HepG2 (cell line): ENCODE measurements around the gene TBX6. TPM values are rescaled to one million over a fixed set of nuclear protein-coding genes. Genes with fewer than 3 reads are reported as not detected.

Experiments
- ARNTL ChIP-seq: sonication (generic); formaldehyde crosslinking; IDR thresholded peaks from 2 replicates; pipeline ENCODE4 v1.4.0; 2020; ENCODE audit warnings: mild to moderate bottlenecking, missing genetic modification reagents
- HOXA5 ChIP-seq: sonication (generic); formaldehyde crosslinking; IDR thresholded peaks from 2 replicates; pipeline ENCODE4 v1.4.0; 2020; ENCODE audit warnings: missing genetic modification reagents
- ISL2 ChIP-seq: sonication (generic); formaldehyde crosslinking; IDR thresholded peaks from 2 replicates; pipeline ENCODE4 v1.5.0; 2020; ENCODE audit warnings: missing genetic modification reagents
- SNAI1 ChIP-seq: sonication (generic); formaldehyde crosslinking; IDR thresholded peaks from 2 replicates; pipeline ENCODE4 v1.5.0; 2020; ENCODE audit warnings: mild to moderate bottlenecking, missing genetic modification reagents, borderline replicate concordance
- TARDBP ChIP-seq: sonication (generic); formaldehyde crosslinking; IDR thresholded peaks from 2 replicates; pipeline ENCODE4 v1.8.0; 2022; ENCODE audit warnings: mild to moderate bottlenecking, missing genetic modification reagents
- ZKSCAN1 ChIP-seq: fragments of 150-350 bp; IDR thresholded peaks from 2 replicates; pipeline ENCODE4 v1.6.1; 2014; ENCODE audit warnings: low read length
- ZNF225 ChIP-seq: sonication (generic); formaldehyde crosslinking; IDR thresholded peaks from 2 replicates; pipeline ENCODE4 v1.4.0; 2020; ENCODE audit warnings: mild to moderate bottlenecking, missing genetic modification reagents
- ZNF235 ChIP-seq: sonication (generic); formaldehyde crosslinking; IDR thresholded peaks from 2 replicates; pipeline ENCODE4 v1.8.1; 2023; ENCODE audit warnings: mild to moderate bottlenecking, missing genetic modification reagents, borderline replicate concordance
- ZNF3 ChIP-seq: IDR thresholded peaks from 2 replicates; pipeline ENCODE4 v1.7.0; 2017; ENCODE audit warnings: inconsistent platforms
- polyA plus RNA-seq, 8 experiments: library from polyadenylated mRNA; depleted of rRNA in 3 of 8; stranded (reverse) in 7 of 8; unstranded in 1 of 8; fragments of >200 nt; fragmentation: Illumina TruSeq in 4 of 8; extraction: Trizol in 4 of 8; gene quantifications; 2 replicates each; pipeline versions ENCODE4 v1.2.1 to v1.2.3, GENCODE V29; 2011 to 2016; ENCODE audit warnings: low read depth in 4 of 8, missing spikeins in 1 of 8, mixed read lengths in 1 of 8; ENCODE audit not compliant: insufficient read depth in 1 of 8
- total RNA-seq, 5 experiments: library from RNA; depleted of rRNA; stranded (reverse); fragments of >200 nt; fragmentation: Illumina TruSeq; extraction: Trizol; gene quantifications; 2 replicates each; pipeline ENCODE4 v1.2.3, GENCODE V29; 2016; ENCODE audit warnings: low read depth in 1 of 5
- TF ChIP-seq, protein P1 (sequence below): sonication (generic); formaldehyde crosslinking; IDR thresholded peaks from 2 replicates; pipeline ENCODE4 v1.4.0; 2020; ENCODE audit warnings: mild to moderate bottlenecking, missing genetic modification reagents
- TF ChIP-seq, protein P2 (sequence below): IDR thresholded peaks from 2 replicates; pipeline ENCODE4 v1.6.1; 2016; ENCODE audit warnings: missing genetic modification reagents, missing compliant biosample characterization
- TF ChIP-seq, protein P3 (sequence below): sonication (generic); formaldehyde crosslinking; IDR thresholded peaks from 2 replicates; pipeline ENCODE4 v1.5.0; 2020; ENCODE audit warnings: mild to moderate bottlenecking, missing genetic modification reagents, borderline replicate concordance
- TF ChIP-seq, protein P4 (sequence below): sonication (generic); formaldehyde crosslinking; IDR thresholded peaks from 2 replicates; pipeline ENCODE4 v1.8.0; 2022; ENCODE audit warnings: mild to moderate bottlenecking, missing genetic modification reagents, moderate library complexity

Gene TBX6
- total and polyA plus RNA-seq, 2 of the 13 experiments (the other 11 are each of a cell fraction or from before 2014, with no cell fraction given), result 0.24 to 0.42 TPM

DNA sequence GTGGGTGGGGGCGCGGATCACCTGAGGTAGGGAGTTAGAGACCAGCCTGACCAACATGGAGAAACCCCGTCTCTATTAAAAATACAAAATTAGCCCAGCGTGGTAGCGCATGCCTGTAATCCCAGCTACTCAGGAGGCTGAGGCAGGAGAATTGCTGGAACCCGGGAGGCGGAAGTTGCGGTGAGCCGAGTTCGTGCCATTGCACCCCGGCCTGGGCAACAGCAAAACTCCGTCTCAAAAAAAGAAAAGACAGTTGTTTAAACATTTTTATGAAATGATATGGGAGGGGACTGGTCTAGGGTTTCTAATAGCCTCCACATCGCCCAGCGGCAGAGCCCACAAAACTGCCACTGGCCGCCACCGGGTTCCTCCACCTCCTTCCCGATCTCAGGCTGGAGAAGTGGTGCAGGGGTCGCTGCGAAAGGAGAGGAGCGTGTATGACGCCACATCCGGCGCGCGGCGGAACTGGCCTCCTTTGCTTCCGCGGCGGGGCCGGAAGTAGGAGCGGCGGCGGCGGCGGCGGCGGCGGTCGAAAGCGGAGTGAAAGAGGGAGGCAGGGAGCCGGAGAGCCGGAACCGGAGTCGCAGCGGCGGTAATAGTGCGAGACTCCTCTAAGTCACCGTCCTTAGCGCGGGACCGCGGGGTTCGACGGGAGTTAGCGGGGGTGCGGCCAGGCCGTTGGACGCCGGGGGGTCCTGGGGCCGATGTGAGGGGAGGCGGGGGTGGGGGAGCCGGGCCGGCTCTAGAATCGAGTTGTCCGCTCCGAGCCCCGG is 16.0 kb downstream of the TBX6 start, which contains the start of gene PPP4C (continued):
- TF ChIP-seq ISL2 (CRISPR knock-in tag), result no peak
- TF ChIP-seq ZNF235 (CRISPR knock-in tag), result no peak
- TF ChIP-seq TARDBP (CRISPR knock-in tag), result peak; percentile 81
- TF ChIP-seq, protein P1, sequence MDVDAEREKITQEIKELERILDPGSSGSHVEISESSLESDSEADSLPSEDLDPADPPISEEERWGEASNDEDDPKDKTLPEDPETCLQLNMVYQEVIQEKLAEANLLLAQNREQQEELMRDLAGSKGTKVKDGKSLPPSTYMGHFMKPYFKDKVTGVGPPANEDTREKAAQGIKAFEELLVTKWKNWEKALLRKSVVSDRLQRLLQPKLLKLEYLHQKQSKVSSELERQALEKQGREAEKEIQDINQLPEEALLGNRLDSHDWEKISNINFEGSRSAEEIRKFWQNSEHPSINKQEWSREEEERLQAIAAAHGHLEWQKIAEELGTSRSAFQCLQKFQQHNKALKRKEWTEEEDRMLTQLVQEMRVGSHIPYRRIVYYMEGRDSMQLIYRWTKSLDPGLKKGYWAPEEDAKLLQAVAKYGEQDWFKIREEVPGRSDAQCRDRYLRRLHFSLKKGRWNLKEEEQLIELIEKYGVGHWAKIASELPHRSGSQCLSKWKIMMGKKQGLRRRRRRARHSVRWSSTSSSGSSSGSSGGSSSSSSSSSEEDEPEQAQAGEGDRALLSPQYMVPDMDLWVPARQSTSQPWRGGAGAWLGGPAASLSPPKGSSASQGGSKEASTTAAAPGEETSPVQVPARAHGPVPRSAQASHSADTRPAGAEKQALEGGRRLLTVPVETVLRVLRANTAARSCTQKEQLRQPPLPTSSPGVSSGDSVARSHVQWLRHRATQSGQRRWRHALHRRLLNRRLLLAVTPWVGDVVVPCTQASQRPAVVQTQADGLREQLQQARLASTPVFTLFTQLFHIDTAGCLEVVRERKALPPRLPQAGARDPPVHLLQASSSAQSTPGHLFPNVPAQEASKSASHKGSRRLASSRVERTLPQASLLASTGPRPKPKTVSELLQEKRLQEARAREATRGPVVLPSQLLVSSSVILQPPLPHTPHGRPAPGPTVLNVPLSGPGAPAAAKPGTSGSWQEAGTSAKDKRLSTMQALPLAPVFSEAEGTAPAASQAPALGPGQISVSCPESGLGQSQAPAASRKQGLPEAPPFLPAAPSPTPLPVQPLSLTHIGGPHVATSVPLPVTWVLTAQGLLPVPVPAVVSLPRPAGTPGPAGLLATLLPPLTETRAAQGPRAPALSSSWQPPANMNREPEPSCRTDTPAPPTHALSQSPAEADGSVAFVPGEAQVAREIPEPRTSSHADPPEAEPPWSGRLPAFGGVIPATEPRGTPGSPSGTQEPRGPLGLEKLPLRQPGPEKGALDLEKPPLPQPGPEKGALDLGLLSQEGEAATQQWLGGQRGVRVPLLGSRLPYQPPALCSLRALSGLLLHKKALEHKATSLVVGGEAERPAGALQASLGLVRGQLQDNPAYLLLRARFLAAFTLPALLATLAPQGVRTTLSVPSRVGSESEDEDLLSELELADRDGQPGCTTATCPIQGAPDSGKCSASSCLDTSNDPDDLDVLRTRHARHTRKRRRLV (CRISPR knock-in tag), result no peak
- TF ChIP-seq, protein P2, sequence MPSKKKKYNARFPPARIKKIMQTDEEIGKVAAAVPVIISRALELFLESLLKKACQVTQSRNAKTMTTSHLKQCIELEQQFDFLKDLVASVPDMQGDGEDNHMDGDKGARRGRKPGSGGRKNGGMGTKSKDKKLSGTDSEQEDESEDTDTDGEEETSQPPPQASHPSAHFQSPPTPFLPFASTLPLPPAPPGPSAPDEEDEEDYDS (CRISPR knock-in tag), result peak; percentile 69
- TF ChIP-seq SNAI1 (CRISPR knock-in tag), result no peak
- TF ChIP-seq, protein P3, sequence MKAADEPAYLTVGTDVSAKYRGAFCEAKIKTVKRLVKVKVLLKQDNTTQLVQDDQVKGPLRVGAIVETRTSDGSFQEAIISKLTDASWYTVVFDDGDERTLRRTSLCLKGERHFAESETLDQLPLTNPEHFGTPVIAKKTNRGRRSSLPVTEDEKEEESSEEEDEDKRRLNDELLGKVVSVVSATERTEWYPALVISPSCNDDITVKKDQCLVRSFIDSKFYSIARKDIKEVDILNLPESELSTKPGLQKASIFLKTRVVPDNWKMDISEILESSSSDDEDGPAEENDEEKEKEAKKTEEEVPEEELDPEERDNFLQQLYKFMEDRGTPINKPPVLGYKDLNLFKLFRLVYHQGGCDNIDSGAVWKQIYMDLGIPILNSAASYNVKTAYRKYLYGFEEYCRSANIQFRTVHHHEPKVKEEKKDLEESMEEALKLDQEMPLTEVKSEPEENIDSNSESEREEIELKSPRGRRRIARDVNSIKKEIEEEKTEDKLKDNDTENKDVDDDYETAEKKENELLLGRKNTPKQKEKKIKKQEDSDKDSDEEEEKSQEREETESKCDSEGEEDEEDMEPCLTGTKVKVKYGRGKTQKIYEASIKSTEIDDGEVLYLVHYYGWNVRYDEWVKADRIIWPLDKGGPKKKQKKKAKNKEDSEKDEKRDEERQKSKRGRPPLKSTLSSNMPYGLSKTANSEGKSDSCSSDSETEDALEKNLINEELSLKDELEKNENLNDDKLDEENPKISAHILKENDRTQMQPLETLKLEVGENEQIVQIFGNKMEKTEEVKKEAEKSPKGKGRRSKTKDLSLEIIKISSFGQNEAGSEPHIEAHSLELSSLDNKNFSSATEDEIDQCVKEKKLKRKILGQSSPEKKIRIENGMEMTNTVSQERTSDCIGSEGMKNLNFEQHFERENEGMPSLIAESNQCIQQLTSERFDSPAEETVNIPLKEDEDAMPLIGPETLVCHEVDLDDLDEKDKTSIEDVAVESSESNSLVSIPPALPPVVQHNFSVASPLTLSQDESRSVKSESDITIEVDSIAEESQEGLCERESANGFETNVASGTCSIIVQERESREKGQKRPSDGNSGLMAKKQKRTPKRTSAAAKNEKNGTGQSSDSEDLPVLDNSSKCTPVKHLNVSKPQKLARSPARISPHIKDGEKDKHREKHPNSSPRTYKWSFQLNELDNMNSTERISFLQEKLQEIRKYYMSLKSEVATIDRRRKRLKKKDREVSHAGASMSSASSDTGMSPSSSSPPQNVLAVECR (CRISPR knock-in tag), result peak; percentile 79
- TF ChIP-seq HOXA5 (CRISPR knock-in tag), result 0 out of 2 replicates have a peak, but pooled peaks have one; percentile 22
- TF ChIP-seq ARNTL (CRISPR knock-in tag), result no peak; the same call in 1 of the 2 replicates
- TF ChIP-seq, protein P4, sequence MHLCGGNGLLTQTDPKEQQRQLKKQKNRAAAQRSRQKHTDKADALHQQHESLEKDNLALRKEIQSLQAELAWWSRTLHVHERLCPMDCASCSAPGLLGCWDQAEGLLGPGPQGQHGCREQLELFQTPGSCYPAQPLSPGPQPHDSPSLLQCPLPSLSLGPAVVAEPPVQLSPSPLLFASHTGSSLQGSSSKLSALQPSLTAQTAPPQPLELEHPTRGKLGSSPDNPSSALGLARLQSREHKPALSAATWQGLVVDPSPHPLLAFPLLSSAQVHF, result no peak; the same call in 1 of the 2 replicates
- TF ChIP-seq ZNF225 (CRISPR knock-in tag), result no peak
- no peak for TF ChIP-seq ZKSCAN1
- no peak for TF ChIP-seq ZNF3 (CRISPR knock-in tag)
